T-cell (primary cell): ENCODE measurements around the gene ZNF17. TPM values are rescaled to one million over a fixed set of nuclear protein-coding genes. Genes with fewer than 3 reads are reported as not detected.

Experiments
- ATAC-seq, 4 experiments: fragments of 200-7000 bp in 3 of 4; fragments of 150-1000 bp in 1 of 4; cut with Tn5 transposase; replicated peaks in 1 of 4; 1 replicate in 3 of 4; 2 replicates in 1 of 4; pipeline ENCODE4 v1.10.0; 2021; ENCODE audit warnings: moderate library complexity in 3 of 4, mild to moderate bottlenecking in 2 of 4, moderate number of reproducible peaks in 1 of 4
- CTCF ChIA-PET, 2 donors: fragments of 300-600 bp; sonication (Branson Sonifier 250); formaldehyde crosslinking; loops; one replicate each; lab custom pipeline; 2022; ENCODE audit warnings: antibody characterized with exemption in 2 of 2; lab: Charles Lee
- POLR2A ChIA-PET, 2 donors: fragments of 300-600 bp; sonication (Branson Sonifier 250); formaldehyde crosslinking; loops; one replicate each; lab custom pipeline; 2022; ENCODE audit warnings: antibody characterized with exemption in 2 of 2; lab: Charles Lee
- DNase-seq, 35 experiments: peaks; one replicate each; pipeline versions ENCODE4 v3.0.0 to v3.0.0-alpha.2; 2013 to 2023
- H3K27ac ChIP-seq: one replicate; pipeline ENCODE4 v1.5.1; 2013; ENCODE audit warnings: low read length
- H3K27me3 ChIP-seq, 2 experiments: replicated peaks in 1 of 2; 1 replicate in 1 of 2; 2 replicates in 1 of 2; pipeline versions ENCODE4 v1.6.1 to v1.7.0; 2013; ENCODE audit warnings: low read length in 1 of 2, mixed read lengths in 1 of 2; ENCODE audit not compliant: control insufficient read depth in 2 of 2, insufficient read depth in 2 of 2; ENCODE audit errors: extremely low read depth in 1 of 2
- H3K36me3 ChIP-seq, 2 donors: 1 replicate in 1 of 2; 2 replicates in 1 of 2; pipeline versions ENCODE4 v1.6.1 to v1.7.0; 2013; ENCODE audit warnings: low read length in 1 of 2; ENCODE audit not compliant: control insufficient read depth in 2 of 2, insufficient read depth in 1 of 2; ENCODE audit errors: extremely low read depth in 1 of 2
- H3K4me1 ChIP-seq, 2 experiments: 1 replicate in 1 of 2; 2 replicates in 1 of 2; pipeline versions ENCODE4 v1.6.1 to v1.7.0; 2013; ENCODE audit warnings: low read length in 2 of 2, mixed read lengths in 1 of 2; ENCODE audit not compliant: insufficient read depth in 2 of 2, control insufficient read depth in 1 of 2; ENCODE audit errors: extremely low read depth in 1 of 2
- H3K4me3 ChIP-seq, 2 donors: 1 replicate in 1 of 2; 2 replicates in 1 of 2; pipeline versions ENCODE4 v1.5.1 to v1.7.0; 2013; ENCODE audit warnings: mild to moderate bottlenecking in 2 of 2, low read length in 1 of 2, moderate library complexity in 1 of 2; ENCODE audit not compliant: control insufficient read depth in 1 of 2; ENCODE audit errors: extremely low read depth in 1 of 2
- H3K9me3 ChIP-seq: 2 replicates; pipeline ENCODE4 v1.7.0; 2013
- H3K27ac Mint-ChIP-seq, 2 donors: one replicate each; pipeline ENCODE4 v1.8.0; 2020 to 2021; ENCODE audit warnings: mild to moderate bottlenecking in 2 of 2, mixed read lengths in 2 of 2
- H3K27me3 Mint-ChIP-seq, 2 donors: one replicate each; pipeline ENCODE4 v1.8.0; 2021 to 2022; ENCODE audit warnings: mixed read lengths in 2 of 2
- H3K36me3 Mint-ChIP-seq: one replicate; pipeline ENCODE4 v1.8.0; 2021; ENCODE audit warnings: mixed read lengths
- H3K4me1 Mint-ChIP-seq, 3 donors: one replicate each; pipeline ENCODE4 v1.8.0; 2020 to 2022; ENCODE audit warnings: mixed read lengths in 3 of 3, mild to moderate bottlenecking in 1 of 3
- H3K4me3 Mint-ChIP-seq, 3 donors: one replicate each; pipeline ENCODE4 v1.8.0; 2020 to 2022; ENCODE audit warnings: mild to moderate bottlenecking in 3 of 3, mixed read lengths in 3 of 3, moderate library complexity in 3 of 3
- H3K9me3 Mint-ChIP-seq, 3 donors: one replicate each; pipeline ENCODE4 v1.8.0; 2020 to 2022; ENCODE audit warnings: mixed read lengths in 3 of 3
- WGBS: methylation state at CpG from one replicate; pipeline ENCODE4 v1.1.5; 2013; ENCODE audit warnings: missing lambda C conversion rate; ENCODE audit not compliant: insufficient coverage; 5-methylcytosine and 5-hydroxymethylcytosine counted together
- total RNA-seq, 35 experiments: library from RNA in 6 of 35; stranded (reverse) in 6 of 35; fragments of 120-200 nt in 1 of 35; gene quantifications; one replicate each; pipeline versions ENCODE4 v1.2.1 to v1.2.4 and lab custom pipeline; 2013 to 2026

The ZNF17 gene
- total RNA-seq, 5 donors from 2014 or later (not counting 1 experiment from before 2014, with no cell fraction given) = 10.0 to 27.8 (median 21.2) TPM

- H3K4me1 Mint-ChIP-seq = peaks cover 23 to 44% (median 27%) of the 10 kb centered on the region in 3 donors
- Histone ChIP-seq H3K4me1 (peaks cover 3 to 22% of the 10 kb centered on the region in 2 experiments), H3K36me3 (peaks cover 8 to 16% of the 10 kb centered on the region in 2 donors), H3K4me3 (no peak overlapping the region), H3K27me3 (no peaks in the 10 kb centered on the region), H3K9me3 (no peaks in the 10 kb centered on the region), H3K27ac (no peak overlapping the region)
- no CpG with 5 or more reads among the region's 1 CpG for WGBS
- H3K27ac Mint-ChIP-seq = peak overlapping the region in 1 of 2 donors; percentile 5
- ChIA-PET CTCF (interaction anchor here in 1 of 2 donors (0.6 kb wide), 1 partner anchor 274 kb away, joined by 4 read pairs; no protein-coding TSS in a partner anchor), POLR2A (interaction anchor here in 1 of 2 donors (0.6 kb wide), 1 partner anchor 1023 kb away, joined by 4 read pairs; no protein-coding TSS in a partner anchor)
- H3K9me3 Mint-ChIP-seq = peaks cover 19 to 27% (median 24%) of the 10 kb centered on the region in 3 donors
- ATAC-seq (no peak), DNase-seq (no peak)
- peaks cover 36% of the 10 kb centered on the region for H3K36me3 Mint-ChIP-seq
- H3K27me3 Mint-ChIP-seq = no peaks in the 10 kb centered on the region
- peak overlapping the region; percentile 92 to 98 (median 97) for H3K4me3 Mint-ChIP-seq
Measured at GRCh38 chr19:57436417-57436816, 25.5 kb downstream of the ZNF17 start.

GRCh38 chr19:57437931-57438330, 27.0 kb downstream of the ZNF17 start:
- no peak for DNase-seq
- Histone ChIP-seq H3K27me3 (no peaks in the 10 kb centered on the region), H3K36me3 (peaks cover 8 to 30% of the 10 kb centered on the region in 2 donors), H3K9me3 (peaks cover 2% of the 10 kb centered on the region), H3K27ac (no peak overlapping the region), H3K4me1 (peaks cover 3 to 22% of the 10 kb centered on the region in 2 experiments), H3K4me3 (no peak overlapping the region)
- 82% methylated on average over 2 of the region's 4 CpGs for WGBS
- POLR2A ChIA-PET = interaction anchor here in 1 of 2 donors (0.6 kb wide), 2 partner anchors 62 to 380 kb away, joined by 3 read pairs; partner anchors contain the start of gene ZNF773
- Mint-ChIP-seq H3K36me3 (peaks cover 51% of the 10 kb centered on the region), H3K27me3 (no peaks in the 10 kb centered on the region), H3K4me3 (no peak overlapping the region), H3K27ac (no peak overlapping the region), H3K4me1 (peaks cover 23 to 44% (median 27%) of the 10 kb centered on the region in 3 donors), H3K9me3 (peaks cover 28 to 41% (median 33%) of the 10 kb centered on the region in 3 donors)
- CTCF ChIA-PET = no interaction called here
- ATAC-seq = no peak

GRCh38 chr19:57438925-57439324, 28.0 kb downstream of the ZNF17 start:
- H3K9me3 ChIP-seq = peaks cover 2% of the 10 kb centered on the region
- peaks cover 3 to 22% of the 10 kb centered on the region in 2 experiments for H3K4me1 ChIP-seq
- no peak overlapping the region for H3K27ac ChIP-seq
- H3K27ac Mint-ChIP-seq = no peak overlapping the region
- H3K36me3 ChIP-seq = peaks cover 11 to 39% of the 10 kb centered on the region in 2 donors
- DNase-seq = no peak
- H3K4me1 Mint-ChIP-seq = peaks cover 23 to 44% (median 27%) of the 10 kb centered on the region in 3 donors
- WGBS = 97% methylated on average over 8 of the region's 9 CpGs
- H3K4me3 ChIP-seq = no peak overlapping the region
- CTCF ChIA-PET = no interaction called here
- no peaks in the 10 kb centered on the region for H3K27me3 ChIP-seq
- H3K9me3 Mint-ChIP-seq = peaks cover 30 to 50% (median 40%) of the 10 kb centered on the region in 3 donors
- POLR2A ChIA-PET = no interaction called here
- ATAC-seq = no peak
- H3K4me3 Mint-ChIP-seq = no peak overlapping the region
- H3K27me3 Mint-ChIP-seq = no peaks in the 10 kb centered on the region
- peaks cover 61% of the 10 kb centered on the region for H3K36me3 Mint-ChIP-seq

GRCh38 chr19:57441979-57442752, 31.2 kb downstream of the ZNF17 start:
- ChIA-PET POLR2A (interaction anchor here in 1 of 2 donors (0.5 kb wide), 1 partner anchor 22 kb away, joined by 3 read pairs; no protein-coding TSS in a partner anchor), CTCF (no interaction called here)
- peaks cover 0 to 20% (median 2%) of the 10 kb centered on the region in 3 donors for H3K4me1 Mint-ChIP-seq
- peaks cover 8% of the 10 kb centered on the region for H3K9me3 ChIP-seq
- peaks cover 84% of the 10 kb centered on the region for H3K36me3 Mint-ChIP-seq
- peak overlapping the region in 1 of 2 donors; percentile 25 for H3K4me3 ChIP-seq
- ATAC-seq (no peak), DNase-seq (no peak)
- H3K27ac ChIP-seq = no peak overlapping the region
- H3K9me3 Mint-ChIP-seq = peaks cover 32 to 66% (median 52%) of the 10 kb centered on the region in 3 donors
- no peaks in the 10 kb centered on the region for H3K4me1 ChIP-seq
- H3K4me3 Mint-ChIP-seq = no peak overlapping the region
- no peak overlapping the region for H3K27ac Mint-ChIP-seq
- no peaks in the 10 kb centered on the region for H3K27me3 ChIP-seq
- 100% methylated on average over 3 of the region's 7 CpGs for WGBS
- peaks cover 20 to 41% of the 10 kb centered on the region in 2 donors for H3K36me3 ChIP-seq
- H3K27me3 Mint-ChIP-seq = no peaks in the 10 kb centered on the region

GRCh38 chr19:57443121-57443696, 32.2 kb downstream of the ZNF17 start:
- peaks cover 20 to 35% of the 10 kb centered on the region in 2 donors for H3K36me3 ChIP-seq
- H3K4me3 ChIP-seq = no peak overlapping the region
- H3K27ac ChIP-seq = no peak overlapping the region
- peaks cover 11% of the 10 kb centered on the region for H3K9me3 ChIP-seq
- no peak for ATAC-seq
- no peak for DNase-seq
- no peaks in the 10 kb centered on the region for H3K27me3 Mint-ChIP-seq
- no peaks in the 10 kb centered on the region for H3K4me1 ChIP-seq
- H3K4me1 Mint-ChIP-seq = peaks cover 0 to 20% (median 0%) of the 10 kb centered on the region in 3 donors
- POLR2A ChIA-PET = no interaction called here
- peaks cover 32 to 66% (median 52%) of the 10 kb centered on the region in 3 donors for H3K9me3 Mint-ChIP-seq
- H3K27me3 ChIP-seq = no peaks in the 10 kb centered on the region
- H3K27ac Mint-ChIP-seq = no peak overlapping the region
- CTCF ChIA-PET = no interaction called here
- no peak overlapping the region for H3K4me3 Mint-ChIP-seq
- peaks cover 77% of the 10 kb centered on the region for H3K36me3 Mint-ChIP-seq
- 83% methylated on average over 3 of the region's 5 CpGs for WGBS

- H3K4me3 Mint-ChIP-seq = no peak overlapping the region
- Histone ChIP-seq H3K27me3 (no peaks in the 10 kb centered on the region), H3K27ac (no peak overlapping the region), H3K36me3 (peaks cover 0 to 3% of the 10 kb centered on the region in 2 donors), H3K9me3 (peaks cover 7% of the 10 kb centered on the region), H3K4me3 (no peak overlapping the region), H3K4me1 (no peaks in the 10 kb centered on the region)
- POLR2A ChIA-PET = no interaction called here
- peaks cover 31% of the 10 kb centered on the region for H3K36me3 Mint-ChIP-seq
- no peaks in the 10 kb centered on the region for H3K27me3 Mint-ChIP-seq
- H3K4me1 Mint-ChIP-seq = no peaks in the 10 kb centered on the region
- CTCF ChIA-PET = no interaction called here
- no peak for DNase-seq
- peaks cover 9 to 48% (median 40%) of the 10 kb centered on the region in 3 donors for H3K9me3 Mint-ChIP-seq
- H3K27ac Mint-ChIP-seq = no peak overlapping the region
- WGBS = no CpG with 5 or more reads among the region's 3 CpGs
- no peak for ATAC-seq
Measured at GRCh38 chr19:57452307-57452706, 41.3 kb downstream of the ZNF17 start.
